Common myeloid progenitor, CD34-positive (primary cell): ENCODE data around the gene GPR21.
A peak's percentile ranks its signal among the peaks of the same experiment; 100 is the strongest.

Experiments
- CTCF ChIA-PET: fragments of 350-600 bp; sonication (Branson Sonifier 250); formaldehyde crosslinking; loops from one replicate; lab custom pipeline; 2021; ENCODE audit warnings: antibody characterized with exemption; lab: Charles Lee
- POLR2A ChIA-PET: fragments of 350-600 bp; sonication (Branson Sonifier 250); formaldehyde crosslinking; loops from one replicate; lab custom pipeline; 2021; ENCODE audit warnings: antibody characterized with exemption; lab: Charles Lee
- DNase-seq, 3 donors: peaks; one replicate each; pipeline versions ENCODE4 v3.0.0 to v3.0.0-alpha.2; 2013
- H3K27ac ChIP-seq, 2 experiments: 1 replicate in 1 of 2; 2 replicates in 1 of 2; pipeline ENCODE4 v1.7.0; 2013; ENCODE audit warnings: inconsistent platforms in 2 of 2, low read length in 2 of 2, mild to moderate bottlenecking in 2 of 2, low read depth in 1 of 2, moderate library complexity in 1 of 2; ENCODE audit not compliant: severe bottlenecking in 2 of 2, insufficient read depth in 1 of 2, poor library complexity in 1 of 2
- H3K27me3 ChIP-seq, 5 experiments: replicated peaks in 2 of 5; 1 replicate in 3 of 5; 2 replicates in 2 of 5; pipeline versions ENCODE4 v1.6.1 to v1.7.0; 2013; ENCODE audit warnings: low read length in 4 of 5, mild to moderate bottlenecking in 2 of 5, moderate library complexity in 2 of 5, inconsistent platforms in 1 of 5; ENCODE audit not compliant: insufficient read depth in 5 of 5, control insufficient read depth in 4 of 5
- H3K36me3 ChIP-seq, 4 experiments: 1 replicate in 2 of 4; 2 replicates in 2 of 4; pipeline versions ENCODE4 v1.6.1 to v1.7.0; 2013; ENCODE audit warnings: low read length in 3 of 4, control low read depth in 1 of 4, mild to moderate bottlenecking in 1 of 4; ENCODE audit not compliant: control insufficient read depth in 4 of 4, insufficient read depth in 4 of 4
- H3K4me1 ChIP-seq, 4 experiments: 1 replicate in 3 of 4; 2 replicates in 1 of 4; pipeline versions ENCODE4 v1.6.1 to v1.7.1; 2013; ENCODE audit warnings: low read length in 3 of 4, mild to moderate bottlenecking in 3 of 4, control low read depth in 1 of 4, inconsistent platforms in 1 of 4, moderate library complexity in 1 of 4; ENCODE audit not compliant: control insufficient read depth in 4 of 4, insufficient read depth in 4 of 4; ENCODE audit errors: control extremely low read depth in 1 of 4
- H3K4me3 ChIP-seq, 7 experiments: 1 replicate in 4 of 7; 2 replicates in 3 of 7; pipeline versions ENCODE4 v1.5.1 to v1.7.0; 2013; ENCODE audit warnings: mild to moderate bottlenecking in 7 of 7, low read length in 6 of 7, moderate library complexity in 6 of 7, inconsistent platforms in 2 of 7, low read depth in 2 of 7, control low read depth in 1 of 7; ENCODE audit not compliant: insufficient read depth in 4 of 7, control insufficient read depth in 1 of 7; ENCODE audit errors: extremely low read depth in 1 of 7
- H3K9me3 ChIP-seq, 5 experiments: 1 replicate in 4 of 5; 2 replicates in 1 of 5; pipeline versions ENCODE4 v1.6.1 to v1.7.1; 2013; ENCODE audit warnings: low read length in 4 of 5, mild to moderate bottlenecking in 2 of 5, inconsistent platforms in 1 of 5, low read depth in 1 of 5, moderate library complexity in 1 of 5; ENCODE audit not compliant: control insufficient read depth in 4 of 5, insufficient read depth in 2 of 5; ENCODE audit errors: control extremely low read depth in 1 of 5
- WGBS: methylation state at CpG from one replicate; pipeline ENCODE4 v1.1.5; 2013; ENCODE audit not compliant: insufficient coverage; 5-methylcytosine and 5-hydroxymethylcytosine counted together

The GPR21 gene

GRCh38 chr9:123080444-123080843 is 47.0 kb downstream of the GPR21 start:
- Histone ChIP-seq H3K27me3 (no peaks in the 10 kb centered on the region), H3K9me3 (no peaks in the 10 kb centered on the region), H3K4me3 (peak overlapping the region in 1 of 7 experiments; percentile 17), H3K36me3 (peaks cover 23 to 76% (median 39%) of the 10 kb centered on the region in 4 experiments), H3K4me1 (peaks cover 13 to 29% (median 25%) of the 10 kb centered on the region in 4 experiments), H3K27ac (no peak overlapping the region)
- ChIA-PET CTCF (interaction anchor here (0.6 to 6.5 kb wide), 11 partner anchors 11 to 304 kb away, joined by 3 to 101 read pairs (median 5); no protein-coding TSS in a partner anchor), POLR2A (no interaction called here)
- DNase-seq: peak; percentile 67 to 92 (median 91)
- 0% methylated on average over 1 of the region's 3 CpGs for WGBS

- no peaks in the 10 kb centered on the region for H3K27me3 ChIP-seq
- H3K9me3 ChIP-seq: no peaks in the 10 kb centered on the region
- peaks cover 23 to 83% (median 39%) of the 10 kb centered on the region in 4 experiments for H3K36me3 ChIP-seq
- no peak overlapping the region for H3K4me3 ChIP-seq
- peak; percentile 58 to 76 (median 74) for DNase-seq
- CTCF ChIA-PET: interaction anchor here (0.7 to 6.5 kb wide), 18 partner anchors 8 to 304 kb away, joined by 3 to 101 read pairs (median 4); no protein-coding TSS in a partner anchor
- H3K4me1 ChIP-seq: peaks cover 8 to 20% (median 16%) of the 10 kb centered on the region in 4 experiments
- H3K27ac ChIP-seq: no peak overlapping the region
- WGBS: 33% methylated on average over 1 of the region's 2 CpGs
- POLR2A ChIA-PET: no interaction called here
These were observed 48.4 kb downstream of the GPR21 start for GRCh38 chr9:123081824-123082223.

- peaks cover 27 to 83% (median 39%) of the 10 kb centered on the region in 4 experiments for H3K36me3 ChIP-seq
- ChIA-PET POLR2A (no interaction called here), CTCF (interaction anchor here (1.4 to 6.5 kb wide), 3 partner anchors 8 to 268 kb away, joined by 4 to 101 read pairs (median 46); no protein-coding TSS in a partner anchor)
- no peak overlapping the region for H3K4me3 ChIP-seq
- 92% methylated on average over 6 of the region's 6 CpGs for WGBS
- no peak for DNase-seq
- peaks cover 8 to 20% (median 16%) of the 10 kb centered on the region in 4 experiments for H3K4me1 ChIP-seq
- no peaks in the 10 kb centered on the region for H3K27me3 ChIP-seq
- no peak overlapping the region for H3K27ac ChIP-seq
- no peaks in the 10 kb centered on the region for H3K9me3 ChIP-seq
These were observed 50.2 kb downstream of the GPR21 start for GRCh38 chr9:123083680-123084079.

GRCh38 chr9:123084256-123084655 is 50.8 kb downstream of the GPR21 start:
- peaks cover 27 to 84% (median 37%) of the 10 kb centered on the region in 4 experiments for H3K36me3 ChIP-seq
- POLR2A ChIA-PET: no interaction called here

More at GRCh38 chr9:123084256-123084655, 50.8 kb downstream of the GPR21 start:
- H3K9me3 ChIP-seq: no peaks in the 10 kb centered on the region
- CTCF ChIA-PET: interaction anchor here (1.0 to 6.5 kb wide), 5 partner anchors 11 to 268 kb away, joined by 3 to 101 read pairs (median 4); no protein-coding TSS in a partner anchor
- 100% methylated on average over 1 of the region's 1 CpG for WGBS
- H3K27ac ChIP-seq: no peak overlapping the region
- H3K27me3 ChIP-seq: no peaks in the 10 kb centered on the region
- no peak overlapping the region for H3K4me3 ChIP-seq
- H3K4me1 ChIP-seq: peaks cover 8 to 20% (median 16%) of the 10 kb centered on the region in 4 experiments
- no peak for DNase-seq
